ENCODE data around the gene ITFG2.

DNA sequence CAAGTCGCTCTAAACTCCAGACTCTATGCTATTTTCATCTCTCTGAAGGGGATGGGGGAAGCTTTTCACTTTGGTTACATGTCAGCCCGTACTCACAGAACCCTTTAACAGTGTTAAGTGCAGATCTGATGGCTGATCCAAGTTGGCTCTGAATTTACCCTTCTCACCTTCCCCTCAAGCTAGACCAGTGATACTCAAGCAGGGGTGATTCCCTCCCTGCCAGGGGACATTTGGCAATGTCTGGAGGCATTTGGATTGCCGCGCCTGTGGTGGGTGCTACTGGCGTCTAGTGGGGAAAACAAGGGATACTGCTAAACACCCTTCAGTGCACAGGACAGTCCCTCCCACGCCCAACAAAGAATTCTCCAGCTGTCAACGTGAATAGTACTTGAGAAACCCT lies 50.4 kb downstream of the ITFG2 start:
- TF ChIP-seq, protein P1, sequence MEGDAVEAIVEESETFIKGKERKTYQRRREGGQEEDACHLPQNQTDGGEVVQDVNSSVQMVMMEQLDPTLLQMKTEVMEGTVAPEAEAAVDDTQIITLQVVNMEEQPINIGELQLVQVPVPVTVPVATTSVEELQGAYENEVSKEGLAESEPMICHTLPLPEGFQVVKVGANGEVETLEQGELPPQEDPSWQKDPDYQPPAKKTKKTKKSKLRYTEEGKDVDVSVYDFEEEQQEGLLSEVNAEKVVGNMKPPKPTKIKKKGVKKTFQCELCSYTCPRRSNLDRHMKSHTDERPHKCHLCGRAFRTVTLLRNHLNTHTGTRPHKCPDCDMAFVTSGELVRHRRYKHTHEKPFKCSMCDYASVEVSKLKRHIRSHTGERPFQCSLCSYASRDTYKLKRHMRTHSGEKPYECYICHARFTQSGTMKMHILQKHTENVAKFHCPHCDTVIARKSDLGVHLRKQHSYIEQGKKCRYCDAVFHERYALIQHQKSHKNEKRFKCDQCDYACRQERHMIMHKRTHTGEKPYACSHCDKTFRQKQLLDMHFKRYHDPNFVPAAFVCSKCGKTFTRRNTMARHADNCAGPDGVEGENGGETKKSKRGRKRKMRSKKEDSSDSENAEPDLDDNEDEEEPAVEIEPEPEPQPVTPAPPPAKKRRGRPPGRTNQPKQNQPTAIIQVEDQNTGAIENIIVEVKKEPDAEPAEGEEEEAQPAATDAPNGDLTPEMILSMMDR (IDR thresholded peaks at IDR 0.05): no peak
- TF ChIP-seq EZH2 (IDR thresholded peaks at IDR 0.05): no peak
- no peak for TF ChIP-seq EZH2phosphoT487 (IDR thresholded peaks at IDR 0.05)
